IMR-90 (cell line): ENCODE data around the gene ATG14. TPM values are rescaled to one million over a fixed set of nuclear protein-coding genes. Genes with fewer than 3 reads are reported as not detected.
"Not testable (repeated sequence)": the region's sequence is repeated elsewhere in the genome, so short reads cannot be mapped to it uniquely, and the experiment has no call there.

Source experiments
- ATAC-seq: fragments of 200-7000 bp; cut with Tn5 transposase; 2 replicates; pipeline ENCODE4 v1.9.1; 2020; ENCODE audit warnings: low read depth, mild to moderate bottlenecking, moderate library complexity
- BruUV-seq: library from RNA; stranded (reverse); fragments of 400-500 nt; replicated peaks from 2 replicates; lab custom pipeline; 2021; lab: Mats Ljungman, UMichigan
- CTCF ChIA-PET: fragments of 300-600 bp; formaldehyde crosslinking; extraction: SDS; loops from one replicate; lab custom pipeline; 2021; ENCODE audit warnings: antibody characterized with exemption; lab: Yijun Ruan, JAX
- POLR2A ChIA-PET: fragments of 300-600 bp; sonication (Branson Sonifier 250); formaldehyde crosslinking; loops from one replicate; lab custom pipeline; 2022; ENCODE audit warnings: antibody characterized with exemption; ENCODE audit not compliant: unreplicated experiment; lab: Charles Lee
- DNase-seq: peaks from one replicate; pipeline ENCODE4 v3.0.0; 2013
- H2AFZ ChIP-seq: replicated peaks from 2 replicates; pipeline ENCODE3; 2013; ENCODE audit warnings: low read length, mild to moderate bottlenecking; ENCODE audit not compliant: poor library complexity
- H2AK5ac ChIP-seq: 2 replicates; pipeline ENCODE4 v1.6.1; 2013; ENCODE audit warnings: low read depth, low read length, inconsistent platforms
- H2AK9ac ChIP-seq: replicated peaks from 2 replicates; pipeline ENCODE3; 2013; ENCODE audit warnings: mild to moderate bottlenecking, low read depth, low read length, moderate library complexity; ENCODE audit not compliant: poor library complexity
- H2BK120ac ChIP-seq: 2 replicates; pipeline ENCODE4 v1.6.1; 2013; ENCODE audit warnings: low read depth, low read length, inconsistent platforms
- H2BK15ac ChIP-seq: 3 replicates; pipeline ENCODE4 v1.6.1; 2013; ENCODE audit warnings: low read depth, low read length, inconsistent platforms
- H2BK20ac ChIP-seq: 2 replicates; pipeline ENCODE4 v1.6.1; 2013; ENCODE audit warnings: low read depth, mild to moderate bottlenecking, inconsistent platforms, low read length, moderate library complexity
- H2BK5ac ChIP-seq: 2 replicates; pipeline ENCODE4 v1.6.1; 2013; ENCODE audit warnings: mild to moderate bottlenecking, low read depth, low read length, inconsistent platforms; ENCODE audit not compliant: poor library complexity, severe bottlenecking
- H3K14ac ChIP-seq: replicated peaks from 2 replicates; pipeline ENCODE4 v1.6.1; 2013; ENCODE audit warnings: low read depth, low read length, inconsistent platforms
- H3K18ac ChIP-seq: 2 replicates; pipeline ENCODE4 v1.6.1; 2013; ENCODE audit warnings: low read depth, low read length, control low read depth
- H3K23ac ChIP-seq: 2 replicates; pipeline ENCODE4 v1.6.1; 2013; ENCODE audit warnings: low read depth, low read length, inconsistent platforms
- H3K27ac ChIP-seq: 2 replicates; pipeline ENCODE4 v1.5.1; 2013; ENCODE audit warnings: mild to moderate bottlenecking, control low read depth, low read length; ENCODE audit not compliant: insufficient read depth
- H3K27me3 ChIP-seq: 2 replicates; pipeline ENCODE4 v1.6.1; 2013; ENCODE audit warnings: low read length; ENCODE audit not compliant: control insufficient read depth, insufficient read depth
- H3K36me3 ChIP-seq: 2 replicates; pipeline ENCODE4 v1.6.1; 2013; ENCODE audit warnings: low read length, mixed read lengths; ENCODE audit not compliant: control insufficient read depth, insufficient read depth
- H3K4ac ChIP-seq: 2 replicates; pipeline ENCODE4 v1.6.1; 2013; ENCODE audit warnings: low read depth, low read length, inconsistent platforms
- H3K4me1 ChIP-seq: 2 replicates; pipeline ENCODE4 v1.6.1; 2013; ENCODE audit warnings: low read length, mixed read lengths; ENCODE audit not compliant: control insufficient read depth, insufficient read depth
- H3K4me2 ChIP-seq: 2 replicates; pipeline ENCODE4 v1.6.1; 2013; ENCODE audit warnings: low read depth, mild to moderate bottlenecking, control low read depth, low read length, moderate library complexity
- H3K4me3 ChIP-seq: 2 replicates; pipeline ENCODE4 v1.5.1; 2013; ENCODE audit warnings: low read depth, mild to moderate bottlenecking, control low read depth, low read length, moderate library complexity; ENCODE audit not compliant: insufficient read depth
- H3K56ac ChIP-seq: 2 replicates; pipeline ENCODE4 v1.6.1; 2013; ENCODE audit warnings: low read length, inconsistent platforms; ENCODE audit not compliant: insufficient read depth; ENCODE audit errors: extremely low read depth
- H3K79me1 ChIP-seq, 2 experiments: 2 replicates each; pipeline ENCODE4 v1.6.1; 2013; ENCODE audit warnings: low read length in 2 of 2, inconsistent platforms in 1 of 2, low read depth in 1 of 2
- H3K9ac ChIP-seq: 2 replicates; pipeline ENCODE4 v1.6.1; 2013; ENCODE audit warnings: low read depth, low read length, control low read depth
- H3K9me1 ChIP-seq: 2 replicates; pipeline ENCODE4 v1.6.1; 2013; ENCODE audit warnings: low read length, inconsistent platforms; ENCODE audit not compliant: insufficient read depth
- H3K9me3 ChIP-seq: 2 replicates; pipeline ENCODE4 v1.6.1; 2013; ENCODE audit warnings: low read length; ENCODE audit not compliant: control insufficient read depth, insufficient read depth
- H4K20me1 ChIP-seq: 2 replicates; pipeline ENCODE4 v1.6.1; 2013; ENCODE audit warnings: low read length, inconsistent platforms; ENCODE audit not compliant: insufficient read depth
- H4K5ac ChIP-seq: 2 replicates; pipeline ENCODE4 v1.6.1; 2013; ENCODE audit warnings: mild to moderate bottlenecking, low read depth, low read length, control low read depth
- H4K8ac ChIP-seq, 2 experiments: 2 replicates each; pipeline ENCODE4 v1.6.1; 2013; ENCODE audit warnings: low read depth in 2 of 2, low read length in 2 of 2, control low read depth in 1 of 2, inconsistent platforms in 1 of 2
- H4K91ac ChIP-seq: 2 replicates; pipeline ENCODE4 v1.6.1; 2013; ENCODE audit warnings: low read depth, low read length, inconsistent platforms; ENCODE audit not compliant: insufficient read depth
- BHLHE40 ChIP-seq: fragments of 150-350 bp; IDR thresholded peaks from 2 replicates; pipeline ENCODE4 v1.6.1; 2016; ENCODE audit warnings: mild to moderate bottlenecking, low read depth, low read length
- CEBPB ChIP-seq: IDR thresholded peaks from 2 replicates; pipeline ENCODE4 v1.6.1; 2012; ENCODE audit warnings: low read depth, low read length, improper control_type of control experiment
- CHD1 ChIP-seq: IDR thresholded peaks from 2 replicates; pipeline ENCODE4 v1.6.1; 2012; ENCODE audit warnings: low read depth, low read length, improper control_type of control experiment
- FOS ChIP-seq: fragments of 150-350 bp; IDR thresholded peaks from 2 replicates; pipeline ENCODE4 v1.6.1; 2016; ENCODE audit warnings: low read depth, low read length
- MAZ ChIP-seq: IDR thresholded peaks from 2 replicates; pipeline ENCODE4 v1.6.1; 2012; ENCODE audit warnings: low read depth, mild to moderate bottlenecking, low read length, improper control_type of control experiment, moderate library complexity, borderline replicate concordance
- MXI1 ChIP-seq: IDR thresholded peaks from 2 replicates; pipeline ENCODE4 v1.6.1; 2012; ENCODE audit warnings: low read depth, mild to moderate bottlenecking, low read length, moderate library complexity, borderline replicate concordance
- POLR2A ChIP-seq: IDR thresholded peaks from 2 replicates; pipeline ENCODE4 v1.6.1; 2012; ENCODE audit warnings: mild to moderate bottlenecking, low read depth, low read length
- RFX5 ChIP-seq: IDR thresholded peaks from 2 replicates; pipeline ENCODE4 v1.8.0; 2012; ENCODE audit warnings: low read depth, mild to moderate bottlenecking, low read length, moderate library complexity
- WGBS, 2 experiments: methylation state at CpG; one replicate each; pipeline versions ENCODE4 v1.1.5 to v1.1.7; 2013; ENCODE audit warnings: missing lambda C conversion rate in 2 of 2; ENCODE audit not compliant: insufficient read length in 1 of 2; ENCODE audit errors: extremely low coverage in 2 of 2; 5-methylcytosine and 5-hydroxymethylcytosine counted together
- dilution Hi-C: fragments of 300-500 bp; cut with HindIII; formaldehyde crosslinking; loops from one replicate; pipeline ENCODE4 v1.14.3; 2018; ENCODE audit warnings: low sequenced_read_pairs; ENCODE audit not compliant: unreplicated experiment
- in situ Hi-C: fragments of 300-500 bp; cut with MboI; formaldehyde crosslinking; loops from 3 replicates; pipeline ENCODE4 v1.14.3; 2019; ENCODE audit warnings: low sequenced_read_pairs, inconsistent platforms, mixed read lengths
- intact Hi-C: fragments of 100-400 bp; cut with micrococcal nuclease; formaldehyde crosslinking; loops from 2 replicates; pipeline ENCODE4 v1.10.0; 2022
- polyA plus RNA-seq, 3 experiments: library from polyadenylated mRNA; depleted of rRNA; stranded (reverse); fragments of >200 nt; gene quantifications; 2 replicates each; pipeline ENCODE4 v1.2.3, GENCODE V29; 2012; ENCODE audit warnings: low replicate concordance in 1 of 3
- total RNA-seq: library from RNA; depleted of rRNA; stranded (reverse); fragments of >200 nt; gene quantifications from 2 replicates; pipeline ENCODE4 v1.2.3, GENCODE V29; 2012

ATG14 gene
- total and polyA plus RNA-seq, 2 of the 4 experiments (the other 2 are of a cell fraction) = 5.0 to 12.4 TPM

DNA sequence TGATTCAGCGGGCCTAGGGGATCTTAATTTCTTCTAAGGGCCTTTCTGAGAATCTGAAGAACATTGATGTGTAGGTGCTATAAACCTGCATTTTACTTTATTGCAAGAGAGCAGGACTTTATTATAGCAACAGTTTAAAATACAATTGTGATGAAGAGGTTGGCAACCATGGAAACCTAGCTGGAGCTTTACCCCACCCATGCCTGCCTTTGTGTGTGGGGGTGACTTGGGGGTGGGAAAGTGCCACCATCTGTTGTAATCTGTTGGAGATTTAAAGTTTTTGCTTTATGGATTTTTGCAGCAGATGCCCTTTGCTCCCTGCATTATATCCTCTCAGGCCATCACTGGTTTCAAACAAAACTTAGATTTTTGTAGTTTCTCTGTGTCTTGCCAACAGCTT, 64.6 kb downstream of the ATG14 start:
- Histone ChIP-seq H2BK120ac (no peak overlapping the region), H2AK9ac (no peak overlapping the region), H2AK5ac (no peak overlapping the region), H4K5ac (no peak overlapping the region), H4K91ac (no peak overlapping the region), H3K27ac (no peak overlapping the region), H4K20me1 (peaks cover 37% of the 10 kb centered on the region; the same call in 1 of the 2 replicates), H3K18ac (no peak overlapping the region), H3K9ac (no peak overlapping the region), H2BK15ac (no peak overlapping the region), H3K79me1 (peaks cover 35 to 66% of the 10 kb centered on the region in 2 experiments), H3K4ac (no peak overlapping the region), H3K4me1 (no peaks in the 10 kb centered on the region), H3K36me3 (peaks cover 15% of the 10 kb centered on the region), H3K23ac (no peak overlapping the region), H2AFZ (no peak overlapping the region), H3K27me3 (no peaks in the 10 kb centered on the region), H3K14ac (no peak overlapping the region), H3K9me1 (peaks cover 7% of the 10 kb centered on the region), H3K4me3 (no peak overlapping the region), H3K56ac (no peak overlapping the region), H4K8ac (no peak overlapping the region), H2BK5ac (no peak overlapping the region), H2BK20ac (no peak overlapping the region), H3K4me2 (no peak overlapping the region), H3K9me3 (no peaks in the 10 kb centered on the region)
- in situ Hi-C loops (no loop called here), intact Hi-C loops (no loop called here), dilution Hi-C loops (no loop called here)
- TF ChIP-seq CEBPB (no peak), MAZ (no peak), POLR2A (no peak), BHLHE40 (no peak), MXI1 (no peak), CHD1 (no peak), RFX5 (no peak), FOS (no peak)
- DNase-seq (no peak), ATAC-seq (no peak)
- CTCF ChIA-PET = no interaction called here
- WGBS, 2 experiments = no CpG with 5 or more reads among the region's 1 CpG
- BruUV-seq = no TSS peak
- POLR2A ChIA-PET = interaction anchor here (0.6 kb wide), 1 partner anchor 293 kb away, joined by 10 read pairs; no protein-coding TSS in a partner anchor

DNA sequence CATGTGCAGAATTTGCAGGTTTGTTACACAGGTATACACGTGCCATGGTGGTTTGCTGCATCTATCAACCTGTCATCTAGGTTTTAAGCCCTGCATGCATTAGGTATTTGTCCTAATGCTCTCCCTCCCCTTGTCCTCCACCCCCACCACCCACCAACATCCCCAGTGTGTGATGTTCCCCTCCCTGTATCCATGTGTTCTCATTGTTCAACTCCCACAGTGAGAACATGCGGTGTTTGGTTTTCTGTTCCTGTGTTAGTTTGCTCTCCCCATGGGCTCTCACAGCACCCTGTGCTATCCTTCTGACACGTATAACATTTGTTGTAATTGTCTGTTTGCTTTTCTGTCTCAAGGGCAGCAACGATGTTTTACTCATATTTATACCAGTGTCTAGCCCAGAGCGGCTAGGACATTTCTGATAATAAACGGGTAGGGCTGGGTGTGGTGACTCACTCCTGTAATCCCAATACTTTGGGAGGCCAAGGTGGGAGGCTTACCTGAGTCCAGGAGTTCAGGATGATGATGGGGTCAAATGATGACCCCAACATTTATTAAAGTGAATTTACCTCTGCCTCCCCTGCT, 67.0 kb downstream of the ATG14 start:
- in situ Hi-C loops, H2AFZ ChIP-seq, ATAC-seq, H3K36me3 ChIP-seq, H4K8ac ChIP-seq, dilution Hi-C loops, intact Hi-C loops, H2BK5ac ChIP-seq, H3K4me1 ChIP-seq, H2BK120ac ChIP-seq, H2BK15ac ChIP-seq, H3K9ac ChIP-seq, H2BK20ac ChIP-seq, H2AK9ac ChIP-seq, H3K14ac ChIP-seq, H3K18ac ChIP-seq, BruUV-seq, H3K23ac ChIP-seq, H3K9me3 ChIP-seq, H3K56ac ChIP-seq, POLR2A ChIA-PET, H3K4me2 ChIP-seq, H3K4me3 ChIP-seq, DNase-seq, H4K5ac ChIP-seq, H2AK5ac ChIP-seq, H3K27ac ChIP-seq, H3K4ac ChIP-seq, H4K91ac ChIP-seq, H3K27me3 ChIP-seq: not testable (repeated sequence)
- CTCF ChIA-PET = interaction anchor here (0.5 kb wide), 1 partner anchor 30 kb away, joined by 3 read pairs; no protein-coding TSS in a partner anchor
- peaks cover 14% of the 10 kb centered on the region for H3K9me1 ChIP-seq
- peaks cover 43 to 71% of the 10 kb centered on the region in 2 experiments for H3K79me1 ChIP-seq
- WGBS, 2 experiments = 90% methylated on average over 2 of the region's 6 CpGs; no CpG with 5 or more reads in 1 of the 2 experiments
- H4K20me1 ChIP-seq = peaks cover 52% of the 10 kb centered on the region
